Vagina (tissue), 2 donors: ENCODE data around the gene RHEB. TPM values are rescaled to one million over a fixed set of nuclear protein-coding genes. Genes with fewer than 3 reads are reported as not detected.
A peak's percentile ranks its signal among the peaks of the same experiment; 100 is the strongest.

ENCODE experiments used
- DNase-seq, 2 donors: peaks; one replicate each; pipeline ENCODE4 v3.0.0-alpha.2; 2017; ENCODE audit errors: extremely low spot score in 2 of 2
- H3K27ac ChIP-seq: fragments of 200-600 bp; sonication (generic); one replicate; pipeline ENCODE4 v1.5.1; 2019
- H3K27me3 ChIP-seq: fragments of 200-600 bp; sonication (generic); one replicate; pipeline ENCODE4 v1.5.1; 2019
- H3K36me3 ChIP-seq, 2 donors: fragments of 200-600 bp; sonication (generic); one replicate each; pipeline ENCODE4 v1.5.1; 2017 to 2019
- H3K4me1 ChIP-seq: fragments of 200-600 bp; sonication (generic); one replicate; pipeline ENCODE4 v1.5.1; 2019
- H3K4me3 ChIP-seq, 2 donors: fragments of 200-600 bp; sonication (generic); 1 replicate in 1 of 2; 2 replicates in 1 of 2; pipeline ENCODE4 v1.5.1; 2016 to 2019
- H3K9me3 ChIP-seq: fragments of 200-600 bp; sonication (generic); one replicate; pipeline ENCODE4 v1.5.1; 2019
- POLR2A ChIP-seq, 2 donors: fragments of 450-650 bp; IDR thresholded peaks; one replicate each; pipeline ENCODE4 v1.6.1; 2017; ENCODE audit warnings: antibody characterized with exemption in 2 of 2, mild to moderate bottlenecking in 2 of 2, moderate library complexity in 2 of 2
- POLR2AphosphoS5 ChIP-seq, 2 donors: sonication (generic); formaldehyde crosslinking; IDR thresholded peaks; one replicate each; pipeline ENCODE4 v1.9.0; 2017; ENCODE audit warnings: antibody characterized with exemption in 2 of 2, mild to moderate bottlenecking in 2 of 2, low read depth in 1 of 2; ENCODE audit not compliant: insufficient read depth in 1 of 2
- intact Hi-C: fragments of 100-400 bp; cut with DNase I; formaldehyde crosslinking; loops from one replicate; pipeline ENCODE4 v1.15.1; 2023
- total RNA-seq: library from RNA; depleted of rRNA; stranded (reverse); fragments of >200 nt; gene quantifications from one replicate; pipeline ENCODE4 v1.2.3, GENCODE V29; 2016
- TF ChIP-seq, protein P1 (sequence below), 3 experiments: fragments of 450-650 bp in 2 of 3; fragments of 200-600 bp in 1 of 3; sonication (generic) in 1 of 3; IDR thresholded peaks; one replicate each; pipeline ENCODE4 v1.5.1; 2017 to 2019; ENCODE audit warnings: antibody characterized with exemption in 3 of 3, mild to moderate bottlenecking in 2 of 3, moderate library complexity in 2 of 3

RHEB gene
- total RNA-seq, 1 donor from 2014 or later = 74.2 TPM

DNA sequence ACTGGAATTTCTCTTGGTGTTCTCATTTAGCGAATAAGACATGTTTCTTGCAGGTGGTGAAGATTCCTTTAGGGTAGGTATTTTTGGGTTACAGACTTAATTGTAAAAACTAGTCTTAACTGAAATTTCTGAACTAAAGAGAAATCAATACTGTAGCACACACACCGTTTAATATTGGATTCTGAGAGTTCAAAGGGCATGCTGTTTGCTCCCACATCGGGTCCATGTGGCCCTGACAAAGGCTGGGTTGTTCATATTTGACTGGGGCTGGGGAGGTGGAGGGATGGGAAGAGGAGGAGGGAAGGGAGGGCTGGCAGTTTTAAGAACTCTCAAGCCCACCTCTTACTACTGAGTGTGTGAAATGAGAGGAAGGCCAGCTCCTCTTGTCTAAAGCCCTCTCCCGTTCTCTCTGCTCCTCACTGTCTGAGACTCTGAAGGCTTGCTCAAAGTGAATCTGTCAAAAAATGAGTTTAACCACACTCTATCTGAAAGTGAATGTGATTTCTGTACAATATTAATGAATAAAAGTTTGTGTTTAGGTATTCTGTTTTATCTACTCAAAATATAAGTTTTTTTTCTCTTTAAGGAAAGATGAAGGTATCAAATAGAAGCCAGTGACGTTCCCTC, 40.0 kb upstream of the RHEB start:
- Histone ChIP-seq H3K4me1 (no peaks in the 10 kb centered on the region), H3K27ac (no peak overlapping the region), H3K9me3 (no peaks in the 10 kb centered on the region), H3K36me3 (peaks cover 0 to 62% of the 10 kb centered on the region in 2 donors), H3K4me3 (no peak overlapping the region), H3K27me3 (no peaks in the 10 kb centered on the region)
- TF ChIP-seq POLR2A (IDR thresholded peaks at IDR 0.05) (no peak), POLR2AphosphoS5 (IDR thresholded peaks at IDR 0.05; ENCODE audit: insufficient read depth in 1 of 2, low read depth in 1 of 2) (no peak)
- TF ChIP-seq, protein P1, sequence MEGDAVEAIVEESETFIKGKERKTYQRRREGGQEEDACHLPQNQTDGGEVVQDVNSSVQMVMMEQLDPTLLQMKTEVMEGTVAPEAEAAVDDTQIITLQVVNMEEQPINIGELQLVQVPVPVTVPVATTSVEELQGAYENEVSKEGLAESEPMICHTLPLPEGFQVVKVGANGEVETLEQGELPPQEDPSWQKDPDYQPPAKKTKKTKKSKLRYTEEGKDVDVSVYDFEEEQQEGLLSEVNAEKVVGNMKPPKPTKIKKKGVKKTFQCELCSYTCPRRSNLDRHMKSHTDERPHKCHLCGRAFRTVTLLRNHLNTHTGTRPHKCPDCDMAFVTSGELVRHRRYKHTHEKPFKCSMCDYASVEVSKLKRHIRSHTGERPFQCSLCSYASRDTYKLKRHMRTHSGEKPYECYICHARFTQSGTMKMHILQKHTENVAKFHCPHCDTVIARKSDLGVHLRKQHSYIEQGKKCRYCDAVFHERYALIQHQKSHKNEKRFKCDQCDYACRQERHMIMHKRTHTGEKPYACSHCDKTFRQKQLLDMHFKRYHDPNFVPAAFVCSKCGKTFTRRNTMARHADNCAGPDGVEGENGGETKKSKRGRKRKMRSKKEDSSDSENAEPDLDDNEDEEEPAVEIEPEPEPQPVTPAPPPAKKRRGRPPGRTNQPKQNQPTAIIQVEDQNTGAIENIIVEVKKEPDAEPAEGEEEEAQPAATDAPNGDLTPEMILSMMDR (IDR thresholded peaks at IDR 0.05) = no peak
- intact Hi-C loops = no loop called here
- DNase-seq = peak; percentile 16 to 22

DNA sequence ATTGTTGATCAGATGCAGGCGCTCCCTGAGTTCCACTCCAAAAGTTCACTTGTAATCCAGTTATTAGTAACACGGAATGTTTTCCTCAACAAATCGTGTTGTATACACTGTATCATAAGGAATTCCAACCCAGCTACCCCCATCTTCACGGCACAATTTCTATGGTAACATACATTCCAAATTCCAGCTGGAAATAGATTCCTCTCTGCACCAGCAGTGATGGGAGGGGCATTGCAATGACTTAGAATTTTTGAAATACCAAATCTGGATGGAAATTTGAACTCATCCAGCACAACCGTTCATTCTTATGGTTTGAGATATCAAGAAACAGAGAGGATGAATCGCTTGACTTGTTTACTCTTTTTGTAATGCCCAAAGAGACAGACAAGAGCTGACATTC, 38.9 kb upstream of the RHEB start:
- H3K9me3 ChIP-seq = no peaks in the 10 kb centered on the region
- no peak for DNase-seq
- intact Hi-C loops = no loop called here
- H3K4me1 ChIP-seq = no peaks in the 10 kb centered on the region
- no peak overlapping the region for H3K4me3 ChIP-seq
- H3K27ac ChIP-seq = no peak overlapping the region
- TF ChIP-seq, protein P1 (IDR thresholded peaks at IDR 0.05) = no peak
- TF ChIP-seq POLR2AphosphoS5 (IDR thresholded peaks at IDR 0.05; ENCODE audit: insufficient read depth in 1 of 2, low read depth in 1 of 2) (no peak), POLR2A (IDR thresholded peaks at IDR 0.05) (no peak)
- H3K27me3 ChIP-seq = no peaks in the 10 kb centered on the region
- H3K36me3 ChIP-seq = peaks cover 0 to 52% of the 10 kb centered on the region in 2 donors

DNA sequence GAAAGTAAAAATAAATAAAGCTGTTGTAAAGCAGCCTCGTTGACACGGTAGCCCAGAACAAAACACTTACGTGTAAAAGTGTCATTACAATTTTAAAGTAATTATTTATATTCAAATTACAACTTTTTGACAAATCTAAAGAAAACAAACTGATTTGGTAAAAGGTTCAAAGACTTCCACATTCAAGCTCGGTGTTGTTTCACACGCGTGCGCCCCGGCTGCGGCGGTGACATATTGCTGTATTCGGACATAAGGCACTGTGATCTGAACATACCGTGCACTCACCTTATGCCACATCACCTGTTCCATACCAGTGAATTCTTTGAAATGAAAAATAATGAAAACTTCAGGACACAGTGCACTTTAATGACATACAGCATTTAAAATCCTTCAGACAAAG, 36.9 kb upstream of the RHEB start:
- TF ChIP-seq POLR2AphosphoS5 (IDR thresholded peaks at IDR 0.05; ENCODE audit: insufficient read depth in 1 of 2, low read depth in 1 of 2) = no peak
- TF ChIP-seq, protein P1 (IDR thresholded peaks at IDR 0.05) = no peak
- no peak for TF ChIP-seq POLR2A (IDR thresholded peaks at IDR 0.05)
- Histone ChIP-seq H3K4me3 (no peak overlapping the region), H3K36me3 (peaks cover 0 to 46% of the 10 kb centered on the region in 2 donors), H3K27me3 (no peaks in the 10 kb centered on the region), H3K4me1 (no peaks in the 10 kb centered on the region), H3K9me3 (no peaks in the 10 kb centered on the region), H3K27ac (no peak overlapping the region)
- DNase-seq = peak in 1 of 2 donors; percentile 27
- intact Hi-C loops = no loop called here

DNA sequence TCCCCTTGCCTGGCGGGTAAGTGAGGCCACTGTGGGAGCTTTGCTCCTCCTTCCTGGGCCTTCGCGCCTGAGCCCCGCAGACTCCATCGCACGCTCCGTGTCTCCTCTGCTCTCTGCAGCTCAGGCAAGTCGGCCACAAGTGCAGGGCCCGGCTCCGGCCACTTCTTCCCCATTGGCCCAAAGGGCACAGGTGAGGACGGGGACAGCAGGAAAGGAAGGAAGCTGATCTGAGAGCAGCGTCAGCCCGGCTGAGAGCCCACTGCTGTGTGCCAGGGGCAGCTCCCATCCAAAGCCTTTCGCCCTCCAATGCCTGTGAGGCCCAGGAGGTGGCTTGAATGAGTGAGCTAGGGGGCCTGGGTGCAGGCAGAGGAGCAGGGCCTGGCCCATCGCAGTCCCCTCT, 33.7 kb upstream of the RHEB start:
- Histone ChIP-seq H3K9me3 (no peaks in the 10 kb centered on the region), H3K36me3 (peaks cover 0 to 20% of the 10 kb centered on the region in 2 donors), H3K27me3 (no peaks in the 10 kb centered on the region), H3K27ac (no peak overlapping the region), H3K4me1 (no peaks in the 10 kb centered on the region), H3K4me3 (no peak overlapping the region)
- DNase-seq = peak in 1 of 2 donors; percentile 80
- intact Hi-C loops = no loop called here
- TF ChIP-seq POLR2AphosphoS5 (IDR thresholded peaks at IDR 0.05; ENCODE audit: insufficient read depth in 1 of 2, low read depth in 1 of 2) (no peak), POLR2A (IDR thresholded peaks at IDR 0.05) (no peak)
- TF ChIP-seq, protein P1 (IDR thresholded peaks at IDR 0.05) = no peak

DNA sequence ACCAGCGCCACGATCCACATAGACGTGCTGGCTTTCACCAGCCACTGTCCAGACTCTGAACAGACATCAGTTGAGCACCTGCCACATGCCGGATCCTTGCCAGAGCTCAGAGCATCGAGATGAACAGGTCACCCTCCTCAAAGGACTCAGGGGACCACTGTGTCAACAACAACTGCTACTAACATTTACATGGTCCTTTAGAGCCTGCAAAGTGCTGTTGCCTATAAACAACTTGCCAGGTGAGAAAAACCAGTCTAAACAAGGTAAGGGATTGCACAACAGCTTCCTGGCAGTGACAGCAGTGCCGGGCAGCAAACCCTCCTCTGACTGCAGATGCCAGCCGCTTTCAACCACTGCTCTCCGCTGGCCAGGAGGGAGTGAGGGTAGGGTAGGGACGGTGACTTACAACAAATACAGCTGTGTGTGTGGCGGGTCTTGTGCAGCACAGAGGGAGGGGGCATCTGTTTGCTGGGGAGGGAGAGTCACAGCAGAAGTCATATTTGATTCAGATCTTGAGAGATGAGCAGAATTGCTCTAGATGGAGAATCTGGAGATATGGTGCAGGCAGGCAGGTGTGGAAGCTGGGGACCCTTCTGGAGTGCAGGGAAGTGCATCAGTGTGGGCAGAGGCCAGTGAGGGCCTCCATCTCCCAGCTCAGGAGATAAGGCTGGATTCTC, 32.8 kb upstream of the RHEB start:
- H3K4me3 ChIP-seq = no peak overlapping the region
- DNase-seq = peak in 1 of 2 donors; percentile 71
- intact Hi-C loops = no loop called here
- no peaks in the 10 kb centered on the region for H3K27me3 ChIP-seq
- no peaks in the 10 kb centered on the region for H3K9me3 ChIP-seq
- no peaks in the 10 kb centered on the region for H3K4me1 ChIP-seq
- peaks cover 0 to 14% of the 10 kb centered on the region in 2 donors for H3K36me3 ChIP-seq
- H3K27ac ChIP-seq = no peak overlapping the region
- TF ChIP-seq, protein P1 (IDR thresholded peaks at IDR 0.05) = no peak
- no peak for TF ChIP-seq POLR2AphosphoS5 (IDR thresholded peaks at IDR 0.05; ENCODE audit: insufficient read depth in 1 of 2, low read depth in 1 of 2)
- TF ChIP-seq POLR2A (IDR thresholded peaks at IDR 0.05) = no peak
